GM23338 (cell line): Measurements from ENCODE around the gene NRCAM. TPM values are rescaled to one million over a fixed set of nuclear protein-coding genes. Genes with fewer than 3 reads are reported as not detected.

ENCODE experiments used
- ATAC-seq: fragments of 200-7000 bp; cut with Tn5 transposase; 3 replicates; pipeline ENCODE4 v1.9.1; 2020
- DNase-seq: peaks from one replicate; pipeline ENCODE4 v3.0.0-alpha.2; 2015; ENCODE audit warnings: low spot score
- H2AFZ ChIP-seq: fragments of 200-600 bp; sonication (generic); 2 replicates; pipeline ENCODE4 v1.8.0; 2016; ENCODE audit warnings: antibody characterized with exemption, mild to moderate bottlenecking, moderate library complexity
- H3F3A ChIP-seq: fragments of 200-600 bp; sonication (generic); replicated peaks from 2 replicates; pipeline ENCODE4 v1.8.0; 2017; ENCODE audit warnings: antibody characterized with exemption, mixed run types, low read depth
- H3K27ac ChIP-seq: fragments of 200-600 bp; sonication (generic); 2 replicates; pipeline ENCODE4 v1.6.1; 2016; ENCODE audit warnings: low read depth
- H3K27me3 ChIP-seq: fragments of 200-600 bp; sonication (generic); 2 replicates; pipeline ENCODE4 v1.8.0; 2016; ENCODE audit warnings: mild to moderate bottlenecking, mixed run types, moderate library complexity; ENCODE audit not compliant: insufficient read depth
- H3K36me3 ChIP-seq: fragments of 200-600 bp; sonication (generic); 2 replicates; pipeline ENCODE4 v1.8.0; 2016; ENCODE audit warnings: mild to moderate bottlenecking; ENCODE audit not compliant: insufficient read depth
- H3K4me1 ChIP-seq: fragments of 200-600 bp; sonication (generic); 2 replicates; pipeline ENCODE4 v1.8.0; 2016; ENCODE audit warnings: mild to moderate bottlenecking, moderate library complexity; ENCODE audit not compliant: insufficient read depth
- H3K4me2 ChIP-seq: fragments of 200-600 bp; sonication (generic); 2 replicates; pipeline ENCODE4 v1.7.1; 2017; ENCODE audit warnings: mixed run types
- H3K4me3 ChIP-seq: fragments of 200-600 bp; sonication (generic); 2 replicates; pipeline ENCODE4 v1.6.1; 2016; ENCODE audit warnings: mixed run types
- H3K79me2 ChIP-seq: fragments of 200-600 bp; sonication (generic); replicated peaks from 2 replicates; pipeline ENCODE4 v1.8.0; 2017; ENCODE audit warnings: mild to moderate bottlenecking; ENCODE audit not compliant: insufficient read depth
- H3K9me2 ChIP-seq: fragments of 200-600 bp; sonication (generic); 2 replicates; pipeline ENCODE4 v1.8.0; 2017; ENCODE audit not compliant: insufficient read depth
- H4K20me1 ChIP-seq: fragments of 200-600 bp; sonication (generic); replicated peaks from 2 replicates; pipeline ENCODE4 v1.8.0; 2017; ENCODE audit warnings: mild to moderate bottlenecking; ENCODE audit not compliant: insufficient read depth
- H3K27ac Mint-ChIP-seq: 2 replicates; pipeline ENCODE4 v1.8.0; 2020; ENCODE audit warnings: inconsistent platforms, mild to moderate bottlenecking, moderate library complexity, mixed read lengths
- H3K27me3 Mint-ChIP-seq: 3 replicates; pipeline ENCODE4 v1.8.0; 2022; ENCODE audit warnings: low read depth, mild to moderate bottlenecking, moderate library complexity, mixed read lengths, inconsistent platforms; ENCODE audit not compliant: insufficient read depth, poor library complexity
- H3K36me3 Mint-ChIP-seq: 3 replicates; pipeline ENCODE4 v1.8.0; 2021; ENCODE audit warnings: low read depth, mild to moderate bottlenecking, inconsistent platforms, moderate library complexity, mixed read lengths
- H3K4me1 Mint-ChIP-seq: 3 replicates; pipeline ENCODE4 v1.8.0; 2020; ENCODE audit warnings: mild to moderate bottlenecking, inconsistent platforms, mixed read lengths
- H3K4me3 Mint-ChIP-seq: 3 replicates; pipeline ENCODE4 v1.8.0; 2021; ENCODE audit warnings: moderate library complexity, mild to moderate bottlenecking, inconsistent platforms, mixed read lengths
- H3K9me3 Mint-ChIP-seq: 3 replicates; pipeline ENCODE4 v1.8.0; 2020; ENCODE audit warnings: moderate library complexity, mild to moderate bottlenecking, inconsistent platforms, mixed read lengths
- CREB1 ChIP-seq: fragments of 250-450 bp; sonication (Bioruptor Pico); IDR thresholded peaks from 2 replicates; pipeline ENCODE4 v1.5.0; 2020; ENCODE audit warnings: low read depth, mild to moderate bottlenecking, moderate library complexity
- CTCF ChIP-seq, 2 experiments: fragments of 200-600 bp in 1 of 2; sonication (generic) in 1 of 2; conservative IDR thresholded peaks; 2 replicates each; pipeline versions ENCODE4 v1.5.1 to v1.6.1; 2016 to 2017; ENCODE audit warnings: antibody characterized with exemption in 2 of 2, low read depth in 2 of 2, mild to moderate bottlenecking in 2 of 2, moderate library complexity in 1 of 2
- EZH2 ChIP-seq: fragments of 200-600 bp; sonication (generic); IDR thresholded peaks from one replicate; pipeline ENCODE4 v1.8.0; 2017; ENCODE audit warnings: antibody characterized with exemption, mild to moderate bottlenecking, low read depth; ENCODE audit not compliant: unreplicated experiment
- JUNB ChIP-seq: IDR thresholded peaks from one replicate; pipeline ENCODE4 v1.6.1; 2016; ENCODE audit warnings: antibody characterized with exemption; ENCODE audit not compliant: unreplicated experiment
- NANOG ChIP-seq: IDR thresholded peaks from 2 replicates; pipeline ENCODE4 v1.6.1; 2016; ENCODE audit warnings: antibody characterized with exemption, borderline replicate concordance
- POLR2AphosphoS5 ChIP-seq: IDR thresholded peaks from 2 replicates; pipeline ENCODE4 v1.6.1; 2016; ENCODE audit warnings: antibody characterized with exemption, low read depth
- REST ChIP-seq: IDR thresholded peaks from one replicate; pipeline ENCODE4 v1.6.1; 2018; ENCODE audit warnings: antibody characterized with exemption; ENCODE audit not compliant: unreplicated experiment
- STAT1 ChIP-seq: IDR thresholded peaks from one replicate; pipeline ENCODE4 v1.6.1; 2016; ENCODE audit warnings: antibody characterized with exemption; ENCODE audit not compliant: unreplicated experiment
- ZNF114 ChIP-seq: fragments of 250-450 bp; sonication (Bioruptor Pico); IDR thresholded peaks from 2 replicates; pipeline ENCODE4 v1.5.0; 2020; ENCODE audit warnings: mild to moderate bottlenecking, moderate library complexity
- ZNF462 ChIP-seq: fragments of 250-450 bp; sonication (Bioruptor Pico); IDR thresholded peaks from 2 replicates; pipeline ENCODE4 v1.5.0; 2020; ENCODE audit warnings: mild to moderate bottlenecking, moderate library complexity
- polyA plus RNA-seq: library from polyadenylated mRNA; unstranded; fragments of >200 nt; fragmentation: Nextera tagmentation; extraction: Ambion mirVana; gene quantifications from 2 replicates; pipeline ENCODE4 v1.2.1, GENCODE V29; 2016
- total RNA-seq: library from RNA; depleted of rRNA; stranded (reverse); fragments of >200 nt; shearing (Covaris generic); gene quantifications from 2 replicates; pipeline ENCODE4 v1.2.3, GENCODE V29; 2014

Gene NRCAM
- total and polyA plus RNA-seq, 2 experiments from 2014 or later: 2.5 to 6.8 TPM

GRCh38 chr7:108441392-108441955 is 14.8 kb downstream of the NRCAM start (continued):
- no peak for TF ChIP-seq ZNF462

GRCh38 chr7:108440613-108441012 is 15.6 kb downstream of the NRCAM start:
- Histone ChIP-seq H3K27me3 (no peaks in the 10 kb centered on the region), H3K79me2 (no peaks in the 10 kb centered on the region), H2AFZ (no peak overlapping the region), H3F3A (no peaks in the 10 kb centered on the region), H3K4me2 (no peak overlapping the region), H3K36me3 (no peaks in the 10 kb centered on the region), H3K4me1 (no peaks in the 10 kb centered on the region), H4K20me1 (no peaks in the 10 kb centered on the region), H3K9me2 (no peaks in the 10 kb centered on the region), H3K27ac (no peak overlapping the region), H3K4me3 (no peak overlapping the region)
- no peak overlapping the region for H3K27ac Mint-ChIP-seq
- DNase-seq: no peak
- ATAC-seq: no peak
- no peaks in the 10 kb centered on the region for H3K27me3 Mint-ChIP-seq
- peaks cover under 1% of the 10 kb centered on the region; the same call in 2 of the 3 replicates for H3K36me3 Mint-ChIP-seq
- H3K9me3 Mint-ChIP-seq: peaks cover under 1% of the 10 kb centered on the region; the same call in 1 of the 3 replicates
- H3K4me3 Mint-ChIP-seq: no peak overlapping the region
- no peaks in the 10 kb centered on the region for H3K4me1 Mint-ChIP-seq
- TF ChIP-seq JUNB: no peak
- no peak for TF ChIP-seq POLR2AphosphoS5
- no peak for TF ChIP-seq CTCF (conservative IDR thresholded peaks at IDR 0.05; ENCODE audit: low read depth in 2 of 2)
- no peak for TF ChIP-seq STAT1
- TF ChIP-seq NANOG: no peak
- no peak for TF ChIP-seq CREB1 (CRISPR knock-in tag)
- no peak for TF ChIP-seq ZNF114
- no peak for TF ChIP-seq EZH2
- no peak for TF ChIP-seq REST
